H1 (cell line): Measurements from ENCODE around the gene CHST11. TPM values are rescaled to one million over a fixed set of nuclear protein-coding genes. Genes with fewer than 3 reads are reported as not detected.

ENCODE experiments used
- CTCF ChIA-PET: fragments of 300-600 bp; sonication (Branson Sonifier 250); formaldehyde crosslinking; loops from one replicate; lab custom pipeline; 2021; ENCODE audit not compliant: partially characterized antibody; lab: Charles Lee
- POLR2A ChIA-PET: fragments of 300-600 bp; sonication (Branson Sonifier 250); formaldehyde crosslinking; loops from one replicate; lab custom pipeline; 2021; ENCODE audit warnings: inconsistent platforms; ENCODE audit not compliant: partially characterized antibody; lab: Charles Lee
- DNase-seq, 2 experiments: peaks; one replicate each; pipeline versions ENCODE4 v3.0.0 to v3.0.0-alpha.2; 2010 to 2022; ENCODE audit warnings: low spot score in 2 of 2, low read depth in 1 of 2, mixed read lengths in 1 of 2
- FAIRE-seq: peaks from 2 replicates; lab custom pipeline; 2011; peaks lifted over from hg19 to GRCh38; lab: Jason Lieb, UNC
- H2AFZ ChIP-seq: 2 replicates; pipeline ENCODE4 v1.8.1; 2012; ENCODE audit warnings: low read length, inconsistent platforms
- H2AK5ac ChIP-seq: 2 replicates; pipeline ENCODE4 v1.6.1; 2013; ENCODE audit warnings: low read depth, low read length
- H2BK120ac ChIP-seq: replicated peaks from 2 replicates; pipeline ENCODE3; 2013; ENCODE audit warnings: low read depth, low read length, inconsistent platforms
- H2BK12ac ChIP-seq: 2 replicates; pipeline ENCODE4 v1.6.1; 2013; ENCODE audit warnings: low read depth, low read length
- H2BK15ac ChIP-seq: 2 replicates; pipeline ENCODE4 v1.6.1; 2013; ENCODE audit warnings: low read length
- H2BK20ac ChIP-seq: 2 replicates; pipeline ENCODE4 v1.6.1; 2013; ENCODE audit warnings: low read length
- H2BK5ac ChIP-seq: 2 replicates; pipeline ENCODE4 v1.6.1; 2013; ENCODE audit warnings: low read depth, low read length
- H3K14ac ChIP-seq: 2 replicates; pipeline ENCODE4 v1.6.1; 2013; ENCODE audit warnings: inconsistent platforms; ENCODE audit not compliant: insufficient read length
- H3K18ac ChIP-seq: 2 replicates; pipeline ENCODE4 v1.6.1; 2013; ENCODE audit warnings: low read length; ENCODE audit errors: extremely low read depth
- H3K23ac ChIP-seq: 2 replicates; pipeline ENCODE4 v1.6.1; 2013; ENCODE audit warnings: inconsistent platforms; ENCODE audit not compliant: insufficient read length
- H3K23me2 ChIP-seq: 2 replicates; pipeline ENCODE4 v1.6.1; 2013; ENCODE audit warnings: low read depth, low read length
- H3K27ac ChIP-seq: 2 replicates; pipeline ENCODE4 v1.6.1; 2011; ENCODE audit warnings: low read depth, low read length, inconsistent platforms
- H3K27me3 ChIP-seq, 4 experiments: replicated peaks in 1 of 4; 1 replicate in 1 of 4; 2 replicates in 3 of 4; pipeline versions ENCODE4 v1.6.1 to v1.8.1; 2011 to 2013; ENCODE audit warnings: low read length in 3 of 4, mild to moderate bottlenecking in 3 of 4, inconsistent platforms in 2 of 4, mixed read lengths in 2 of 4, moderate library complexity in 1 of 4; ENCODE audit not compliant: control insufficient read depth in 3 of 4, insufficient read depth in 3 of 4; ENCODE audit errors: extremely low read depth in 1 of 4
- H3K36me3 ChIP-seq, 4 experiments: 2 replicates each; pipeline versions ENCODE4 v1.6.1 to v1.8.1; 2011 to 2013; ENCODE audit warnings: mild to moderate bottlenecking in 4 of 4, low read length in 3 of 4, moderate library complexity in 2 of 4, control low read depth in 1 of 4, inconsistent platforms in 1 of 4; ENCODE audit not compliant: insufficient read depth in 4 of 4, control insufficient read depth in 2 of 4
- H3K4ac ChIP-seq: replicated peaks from 2 replicates; pipeline ENCODE3; 2013; ENCODE audit warnings: low read length, low read depth, mixed read lengths, inconsistent platforms; ENCODE audit not compliant: insufficient read length
- H3K4me1 ChIP-seq, 4 experiments: replicated peaks in 1 of 4; 1 replicate in 1 of 4; 2 replicates in 3 of 4; pipeline versions ENCODE4 v1.6.1 to v1.8.1; 2011 to 2013; ENCODE audit warnings: low read length in 3 of 4, inconsistent platforms in 2 of 4, mixed read lengths in 1 of 4; ENCODE audit not compliant: insufficient read depth in 4 of 4, control insufficient read depth in 3 of 4
- H3K4me2 ChIP-seq, 2 experiments: 2 replicates each; pipeline versions ENCODE4 v1.6.1 to v1.8.1; 2011 to 2013; ENCODE audit warnings: low read depth in 2 of 2, low read length in 2 of 2, control low read depth in 1 of 2, inconsistent platforms in 1 of 2, mild to moderate bottlenecking in 1 of 2; ENCODE audit not compliant: insufficient read depth in 1 of 2
- H3K4me3 ChIP-seq, 4 experiments: fragments of 200-600, 300-600 bp in 1 of 4; sonication (generic), shearing (Covaris generic), sonication (Bioruptor Twin) in 1 of 4; 2 replicates each; pipeline versions ENCODE4 v1.5.1 to v1.8.1; 2011 to 2016; ENCODE audit warnings: low read length in 4 of 4, low read depth in 3 of 4, control low read depth in 2 of 4, inconsistent platforms in 2 of 4, mild to moderate bottlenecking in 2 of 4, mixed read lengths in 1 of 4, moderate library complexity in 1 of 4; ENCODE audit not compliant: insufficient read depth in 2 of 4; ENCODE audit errors: extremely low read depth in 1 of 4
- H3K56ac ChIP-seq: replicated peaks from 2 replicates; pipeline ENCODE3; 2013; ENCODE audit warnings: low read depth, mild to moderate bottlenecking, mixed read lengths, low read length, inconsistent platforms; ENCODE audit not compliant: insufficient read length
- H3K79me1 ChIP-seq: 2 replicates; pipeline ENCODE4 v1.6.1; 2013; ENCODE audit warnings: low read depth, low read length, control low read depth
- H3K79me2 ChIP-seq, 2 experiments: 2 replicates each; pipeline versions ENCODE4 v1.6.1 to v1.8.1; 2012 to 2013; ENCODE audit warnings: low read length in 2 of 2, mild to moderate bottlenecking in 2 of 2, inconsistent platforms in 1 of 2; ENCODE audit not compliant: insufficient read depth in 2 of 2, control insufficient read depth in 1 of 2
- H3K9ac ChIP-seq, 4 experiments: replicated peaks in 1 of 4; 1 replicate in 1 of 4; 2 replicates in 3 of 4; pipeline versions ENCODE4 v1.6.1 to v1.8.1; 2011 to 2013; ENCODE audit warnings: low read depth in 3 of 4, low read length in 3 of 4, control low read depth in 2 of 4, mild to moderate bottlenecking in 2 of 4, moderate library complexity in 2 of 4, inconsistent platforms in 1 of 4; ENCODE audit errors: extremely low read depth in 1 of 4
- H3K9me3 ChIP-seq, 2 experiments: 2 replicates each; pipeline versions ENCODE4 v1.6.1 to v1.8.1; 2012 to 2013; ENCODE audit warnings: mild to moderate bottlenecking in 2 of 2, moderate library complexity in 2 of 2, control low read depth in 1 of 2, inconsistent platforms in 1 of 2, low read depth in 1 of 2, low read length in 1 of 2, mixed read lengths in 1 of 2; ENCODE audit not compliant: insufficient read depth in 2 of 2
- H4K20me1 ChIP-seq, 2 experiments: replicated peaks in 1 of 2; 2 replicates each; pipeline versions ENCODE3 to v1.8.1; 2011 to 2013; ENCODE audit warnings: inconsistent platforms in 2 of 2, low read length in 2 of 2, mild to moderate bottlenecking in 1 of 2; ENCODE audit not compliant: insufficient read depth in 2 of 2, control insufficient read depth in 1 of 2
- H4K5ac ChIP-seq: 2 replicates; pipeline ENCODE4 v1.6.1; 2013; ENCODE audit warnings: low read length, low read depth, mixed read lengths, inconsistent platforms; ENCODE audit not compliant: insufficient read length
- H4K8ac ChIP-seq: 2 replicates; pipeline ENCODE4 v1.8.0; 2013; ENCODE audit warnings: mild to moderate bottlenecking, moderate library complexity, low read length, inconsistent platforms; ENCODE audit not compliant: insufficient read depth; ENCODE audit errors: extremely low read depth
- H4K91ac ChIP-seq: replicated peaks from 2 replicates; pipeline ENCODE3; 2013; ENCODE audit warnings: low read length, mixed read lengths, inconsistent platforms; ENCODE audit not compliant: insufficient read length
- CHD1 ChIP-seq: IDR thresholded peaks from 2 replicates; pipeline ENCODE4 v1.6.1; 2012; ENCODE audit warnings: low read depth, low read length, improper control_type of control experiment
- EP300 ChIP-seq, 2 experiments: IDR thresholded peaks; 1 replicate in 1 of 2; 2 replicates in 1 of 2; pipeline ENCODE4 v1.6.1; 2011 to 2012; ENCODE audit warnings: low read depth in 2 of 2, low read length in 2 of 2, mild to moderate bottlenecking in 2 of 2, borderline replicate concordance in 1 of 2, inconsistent platforms in 1 of 2, moderate library complexity in 1 of 2
- GABPA ChIP-seq: IDR thresholded peaks from 2 replicates; pipeline ENCODE4 v1.6.1; 2011; ENCODE audit warnings: mild to moderate bottlenecking, low read length, moderate library complexity, borderline replicate concordance; ENCODE audit not compliant: insufficient read depth
- JUND ChIP-seq: IDR thresholded peaks from 2 replicates; pipeline ENCODE4 v1.6.1; 2011; ENCODE audit warnings: mild to moderate bottlenecking, improper control_type of control experiment, low read length
- KDM5A ChIP-seq: fragments of 200-600 bp; IDR thresholded peaks from 2 replicates; pipeline ENCODE4 v1.7.1; 2012; ENCODE audit warnings: mild to moderate bottlenecking, low read length, inconsistent platforms, mixed read lengths
- RXRA ChIP-seq: IDR thresholded peaks from 2 replicates; pipeline ENCODE4 v1.6.1; 2011; ENCODE audit warnings: low read depth, mild to moderate bottlenecking, low read length, moderate library complexity; ENCODE audit not compliant: insufficient read depth
- TAF1 ChIP-seq: IDR thresholded peaks from 2 replicates; pipeline ENCODE4 v1.6.1; 2011; ENCODE audit warnings: mild to moderate bottlenecking, low read depth, low read length
- TEAD4 ChIP-seq: IDR thresholded peaks from 2 replicates; pipeline ENCODE4 v1.6.1; 2012; ENCODE audit warnings: low read depth, low read length, inconsistent platforms, mixed read lengths
- USF2 ChIP-seq: IDR thresholded peaks from 2 replicates; pipeline ENCODE4 v1.6.1; 2011; ENCODE audit warnings: low read length, improper control_type of control experiment
- WGBS, 2 experiments: shearing (Covaris generic) in 1 of 2; methylation state at CpG; one replicate each; pipeline versions ENCODE4 v1.1.6 to v1.1.7; 2013 to 2015; ENCODE audit warnings: low lambda C conversion rate in 2 of 2, mixed read lengths in 2 of 2, inconsistent platforms in 1 of 2, low coverage in 1 of 2, missing lambda C conversion rate in 1 of 2; ENCODE audit not compliant: insufficient replicate concordance in 2 of 2, insufficient coverage in 1 of 2, insufficient read length in 1 of 2; ENCODE audit errors: extremely low coverage in 1 of 2, missing lambda C conversion rate in 1 of 2; 5-methylcytosine and 5-hydroxymethylcytosine counted together
- polyA plus RNA-seq, 7 experiments: library from polyadenylated mRNA; depleted of rRNA in 3 of 7; stranded (reverse) in 5 of 7; unstranded in 2 of 7; fragments of >200 nt in 5 of 7; fragments of 200-250 nt in 2 of 7; gene quantifications; 1 replicate in 5 of 7; 2 replicates in 1 of 7; 4 replicates in 1 of 7; pipeline versions ENCODE4 v1.2.1 to v1.2.3, GENCODE V29; 2011 to 2013; ENCODE audit warnings: missing spikeins in 2 of 7, mixed read lengths in 2 of 7
- total RNA-seq: library from RNA; stranded (reverse); fragmentation: NEBNext Ultra II Directional; extraction: Animal tissue kit (Norgen Biotek cat#: 25700); gene quantifications from 2 replicates; pipeline ENCODE4 v1.2.1, GENCODE V29; 2021
- TF ChIP-seq, protein P1 (sequence below): IDR thresholded peaks from 2 replicates; pipeline ENCODE4 v1.6.1; 2012; ENCODE audit warnings: inconsistent platforms

Gene CHST11
- total and polyA plus RNA-seq, 2 of the 8 experiments (the other 6 are each of a cell fraction or from before 2014, with no cell fraction given), result 14.4 to 20.8 TPM

DNA sequence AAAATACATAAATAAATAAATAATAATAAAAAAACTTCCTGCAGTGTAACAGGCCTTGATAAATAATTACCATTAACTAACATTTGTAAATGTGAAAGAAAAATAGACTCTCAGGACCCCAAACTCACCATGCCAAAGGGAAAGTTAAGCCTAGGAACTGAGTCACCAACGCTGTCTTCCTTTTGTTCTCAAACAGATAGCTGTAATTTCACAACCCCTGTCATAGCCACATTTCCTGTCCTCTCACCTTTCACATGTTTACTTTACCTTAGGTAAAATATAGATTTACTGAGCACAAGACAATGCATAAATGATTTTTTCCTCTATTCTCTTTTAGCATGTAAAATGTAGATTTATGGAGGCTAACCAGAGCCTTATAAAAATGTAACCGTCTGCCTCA is 35.9 kb upstream of the CHST11 start:
- POLR2A ChIA-PET, result interaction anchor here (0.7 to 1.2 kb wide), 2 partner anchors 9 to 368 kb away, joined by 3 read pairs; no protein-coding TSS in a partner anchor
- 87% methylated on average over 2 of the region's 2 CpGs; no CpG with 5 or more reads in 1 of the 2 experiments for WGBS, 2 experiments

More for the DNA sequence above, 35.9 kb upstream of the CHST11 start:
- Histone ChIP-seq H4K20me1 (no peaks in the 10 kb centered on the region), H3K4ac (no peak overlapping the region), H2BK12ac (no peak overlapping the region), H3K4me2 (no peak overlapping the region), H2BK120ac (no peak overlapping the region), H2BK20ac (no peak overlapping the region), H3K9me3 (peaks cover 2 to 6% of the 10 kb centered on the region in 2 experiments; a peak in 1 of 4 replicates), H3K79me1 (no peaks in the 10 kb centered on the region), H3K4me3 (no peak overlapping the region), H3K27ac (no peak overlapping the region), H3K27me3 (peaks cover 0 to 2% (median 0%) of the 10 kb centered on the region in 4 experiments; a peak in 2 of 7 replicates), H3K36me3 (no peaks in the 10 kb centered on the region; a peak in 1 of 8 replicates), H3K9ac (no peak overlapping the region), H2AK5ac (no peak overlapping the region), H3K4me1 (no peaks in the 10 kb centered on the region), H3K79me2 (no peaks in the 10 kb centered on the region), H2AFZ (no peak overlapping the region), H3K18ac (no peak overlapping the region), H4K8ac (no peak overlapping the region), H3K56ac (no peak overlapping the region), H4K91ac (no peak overlapping the region), H3K23ac (no peak overlapping the region), H4K5ac (no peak overlapping the region)
- CTCF ChIA-PET, result interaction anchor here (0.5 kb wide), 1 partner anchor 695 kb away, joined by 3 read pairs; no protein-coding TSS in a partner anchor
- TF ChIP-seq, protein P1, sequence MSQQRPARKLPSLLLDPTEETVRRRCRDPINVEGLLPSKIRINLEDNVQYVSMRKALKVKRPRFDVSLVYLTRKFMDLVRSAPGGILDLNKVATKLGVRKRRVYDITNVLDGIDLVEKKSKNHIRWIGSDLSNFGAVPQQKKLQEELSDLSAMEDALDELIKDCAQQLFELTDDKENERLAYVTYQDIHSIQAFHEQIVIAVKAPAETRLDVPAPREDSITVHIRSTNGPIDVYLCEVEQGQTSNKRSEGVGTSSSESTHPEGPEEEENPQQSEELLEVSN, result no peak
- TF ChIP-seq TAF1 (no peak), USF2 (no peak), GABPA (no peak), JUND (no peak), CHD1 (no peak), RXRA (no peak), EP300 (IDR thresholded peaks at IDR 0.05; ENCODE audit: borderline replicate concordance in 1 of 2, low read depth in 2 of 2, low read length in 2 of 2) (no peak), KDM5A (no peak), TEAD4 (no peak)
- TF ChIP-seq, all 59 proteins: peak for 0
- H2BK5ac ChIP-seq, result no peak overlapping the region
- no peak for FAIRE-seq
- H2BK15ac ChIP-seq, result no peak overlapping the region
- DNase-seq, result no peak
- no peaks in the 10 kb centered on the region for H3K23me2 ChIP-seq
- H3K14ac ChIP-seq, result no peak overlapping the region
